Neural progenitor cell (in vitro differentiated cells): Measurements from ENCODE around the gene FBXO22.

ENCODE experiments used
- EZH2phosphoT487 ChIP-seq: fragments of 200-600 bp; sonication (generic); IDR thresholded peaks from 2 replicates; pipeline ENCODE4 v1.6.1; 2017; ENCODE audit warnings: antibody characterized with exemption
- TF ChIP-seq, protein P1 (sequence below): fragments of 200-600 bp; sonication (generic); IDR thresholded peaks from 2 replicates; pipeline ENCODE4 v1.5.1; 2017; ENCODE audit warnings: antibody characterized with exemption, mild to moderate bottlenecking

DNA sequence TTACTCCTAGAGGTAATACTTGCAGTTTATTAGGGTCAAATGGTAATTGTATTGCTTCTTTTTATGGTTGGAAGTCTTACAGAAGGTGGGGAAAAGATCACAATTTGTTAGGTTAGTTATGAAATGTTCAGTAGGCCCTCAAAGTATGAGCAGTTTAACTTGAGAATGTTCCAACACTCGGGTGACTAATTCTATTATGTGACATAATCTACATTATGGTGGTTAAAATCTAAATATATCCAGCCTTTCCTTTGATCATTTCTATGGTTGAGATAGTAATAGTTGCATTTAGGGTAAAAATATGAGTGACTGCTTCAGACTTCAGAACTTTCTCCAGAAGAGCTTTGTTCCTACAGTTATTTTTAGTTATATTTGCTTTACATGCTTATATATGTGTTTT is 19.6 kb upstream of the FBXO22 start:
- TF ChIP-seq, protein P1, sequence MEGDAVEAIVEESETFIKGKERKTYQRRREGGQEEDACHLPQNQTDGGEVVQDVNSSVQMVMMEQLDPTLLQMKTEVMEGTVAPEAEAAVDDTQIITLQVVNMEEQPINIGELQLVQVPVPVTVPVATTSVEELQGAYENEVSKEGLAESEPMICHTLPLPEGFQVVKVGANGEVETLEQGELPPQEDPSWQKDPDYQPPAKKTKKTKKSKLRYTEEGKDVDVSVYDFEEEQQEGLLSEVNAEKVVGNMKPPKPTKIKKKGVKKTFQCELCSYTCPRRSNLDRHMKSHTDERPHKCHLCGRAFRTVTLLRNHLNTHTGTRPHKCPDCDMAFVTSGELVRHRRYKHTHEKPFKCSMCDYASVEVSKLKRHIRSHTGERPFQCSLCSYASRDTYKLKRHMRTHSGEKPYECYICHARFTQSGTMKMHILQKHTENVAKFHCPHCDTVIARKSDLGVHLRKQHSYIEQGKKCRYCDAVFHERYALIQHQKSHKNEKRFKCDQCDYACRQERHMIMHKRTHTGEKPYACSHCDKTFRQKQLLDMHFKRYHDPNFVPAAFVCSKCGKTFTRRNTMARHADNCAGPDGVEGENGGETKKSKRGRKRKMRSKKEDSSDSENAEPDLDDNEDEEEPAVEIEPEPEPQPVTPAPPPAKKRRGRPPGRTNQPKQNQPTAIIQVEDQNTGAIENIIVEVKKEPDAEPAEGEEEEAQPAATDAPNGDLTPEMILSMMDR = no peak
- TF ChIP-seq EZH2phosphoT487 = no peak
